ES-I3 (cell line): Measurements from ENCODE around the gene GASK1A.

Experiments used
- H3K36me3 ChIP-seq: 2 replicates; pipeline ENCODE4 v1.6.1; 2013; ENCODE audit warnings: mild to moderate bottlenecking, low read length, control low read depth, moderate library complexity; ENCODE audit not compliant: insufficient read depth
- H3K4me1 ChIP-seq: 2 replicates; pipeline ENCODE4 v1.6.1; 2013; ENCODE audit warnings: mild to moderate bottlenecking, control low read depth, low read length; ENCODE audit not compliant: insufficient read depth
- H3K9ac ChIP-seq: 2 replicates; pipeline ENCODE4 v1.6.1; 2013; ENCODE audit warnings: low read depth, mild to moderate bottlenecking, low read length, moderate library complexity
- H3K9me3 ChIP-seq: 2 replicates; pipeline ENCODE4 v1.6.1; 2013; ENCODE audit warnings: mild to moderate bottlenecking, low read length, moderate library complexity; ENCODE audit not compliant: control insufficient read depth, insufficient read depth

GASK1A gene

DNA sequence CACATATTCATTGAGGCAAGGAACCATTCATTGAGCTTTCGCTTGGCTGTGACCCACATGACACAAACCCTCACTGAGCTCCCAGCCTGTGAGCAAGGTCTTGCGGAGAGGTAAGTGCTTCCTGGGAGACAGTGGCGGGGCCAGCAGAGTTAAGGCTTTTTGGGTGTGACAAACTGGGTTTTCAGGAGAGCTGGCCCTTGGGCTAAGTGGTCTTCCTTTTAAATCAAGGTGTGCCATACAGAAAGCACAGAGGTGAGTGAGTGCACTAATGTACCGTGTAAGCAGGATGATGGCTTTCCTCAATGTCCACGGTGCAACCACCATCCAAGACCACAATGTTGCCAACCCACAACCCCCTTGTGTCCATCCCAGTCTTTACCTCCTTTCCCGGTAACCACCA, 98.2 kb downstream of the GASK1A start:
- no peaks in the 10 kb centered on the region for H3K9me3 ChIP-seq

DNA sequence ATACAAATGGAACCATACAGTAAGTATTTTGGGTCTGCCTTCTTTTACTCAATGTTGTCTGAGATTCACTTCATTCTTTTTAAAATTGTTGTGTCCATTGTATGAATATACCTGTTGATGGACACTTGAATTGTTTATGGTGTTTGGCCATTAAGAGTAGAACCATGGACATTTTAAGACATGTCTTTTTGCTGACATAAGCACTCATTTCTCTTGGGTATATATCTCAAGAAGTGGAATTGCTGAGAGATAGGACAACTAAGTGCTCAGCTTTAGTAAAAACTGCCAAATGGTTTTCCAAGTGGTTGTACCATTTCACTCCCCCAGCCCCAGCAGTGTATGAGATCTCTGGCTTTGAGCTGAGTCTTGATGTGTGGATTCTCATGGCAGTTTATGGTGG, 98.6 kb downstream of the GASK1A start:
- H3K4me1 ChIP-seq: no peaks in the 10 kb centered on the region
- H3K36me3 ChIP-seq: no peaks in the 10 kb centered on the region
- no peak overlapping the region for H3K9ac ChIP-seq
- no peaks in the 10 kb centered on the region for H3K9me3 ChIP-seq

More for the DNA sequence above, 98.2 kb downstream of the GASK1A start:
- H3K4me1 ChIP-seq: no peaks in the 10 kb centered on the region
- no peaks in the 10 kb centered on the region for H3K36me3 ChIP-seq
- H3K9ac ChIP-seq: no peak overlapping the region

DNA sequence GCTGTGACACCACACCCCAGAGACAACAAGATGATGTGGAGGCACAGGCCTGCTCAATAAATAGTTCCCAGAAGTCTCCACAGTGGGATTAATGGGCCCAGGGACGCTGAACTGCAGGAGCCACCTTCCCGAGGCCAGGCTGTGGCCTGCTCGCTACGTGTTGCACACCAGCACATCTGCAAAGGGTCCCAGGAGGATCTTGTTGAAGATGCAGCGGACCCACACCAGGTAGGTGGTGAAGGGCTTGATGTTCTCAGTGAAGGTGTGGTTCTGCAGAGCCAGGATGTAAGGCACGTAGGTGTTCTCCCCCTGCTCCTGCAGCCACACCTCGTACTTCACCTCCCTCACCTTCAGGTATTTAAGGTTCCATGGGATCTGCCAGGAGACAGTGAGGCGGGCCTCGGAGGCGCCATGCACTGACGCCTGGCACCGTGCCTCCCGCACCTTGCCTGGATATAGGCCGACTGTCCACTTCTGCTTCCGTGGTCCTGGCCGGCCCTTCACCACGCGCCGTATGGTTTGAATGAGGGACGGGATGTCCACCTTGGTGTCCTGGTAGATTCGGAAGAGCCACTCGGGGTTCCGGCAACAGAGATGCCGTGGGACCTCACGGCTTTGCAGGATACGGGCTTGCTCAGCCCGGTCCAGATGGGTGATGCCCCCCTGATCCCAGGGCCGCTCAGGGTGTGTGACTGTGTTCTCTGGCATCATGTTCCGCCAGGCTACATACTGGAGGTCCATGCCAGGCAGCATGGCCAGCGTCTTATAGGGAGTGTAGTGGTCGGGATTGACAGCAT, 100.6 kb downstream of the GASK1A start:
- Histone ChIP-seq H3K36me3 (no peaks in the 10 kb centered on the region), H3K4me1 (no peaks in the 10 kb centered on the region), H3K9me3 (no peaks in the 10 kb centered on the region), H3K9ac (no peak overlapping the region)

DNA sequence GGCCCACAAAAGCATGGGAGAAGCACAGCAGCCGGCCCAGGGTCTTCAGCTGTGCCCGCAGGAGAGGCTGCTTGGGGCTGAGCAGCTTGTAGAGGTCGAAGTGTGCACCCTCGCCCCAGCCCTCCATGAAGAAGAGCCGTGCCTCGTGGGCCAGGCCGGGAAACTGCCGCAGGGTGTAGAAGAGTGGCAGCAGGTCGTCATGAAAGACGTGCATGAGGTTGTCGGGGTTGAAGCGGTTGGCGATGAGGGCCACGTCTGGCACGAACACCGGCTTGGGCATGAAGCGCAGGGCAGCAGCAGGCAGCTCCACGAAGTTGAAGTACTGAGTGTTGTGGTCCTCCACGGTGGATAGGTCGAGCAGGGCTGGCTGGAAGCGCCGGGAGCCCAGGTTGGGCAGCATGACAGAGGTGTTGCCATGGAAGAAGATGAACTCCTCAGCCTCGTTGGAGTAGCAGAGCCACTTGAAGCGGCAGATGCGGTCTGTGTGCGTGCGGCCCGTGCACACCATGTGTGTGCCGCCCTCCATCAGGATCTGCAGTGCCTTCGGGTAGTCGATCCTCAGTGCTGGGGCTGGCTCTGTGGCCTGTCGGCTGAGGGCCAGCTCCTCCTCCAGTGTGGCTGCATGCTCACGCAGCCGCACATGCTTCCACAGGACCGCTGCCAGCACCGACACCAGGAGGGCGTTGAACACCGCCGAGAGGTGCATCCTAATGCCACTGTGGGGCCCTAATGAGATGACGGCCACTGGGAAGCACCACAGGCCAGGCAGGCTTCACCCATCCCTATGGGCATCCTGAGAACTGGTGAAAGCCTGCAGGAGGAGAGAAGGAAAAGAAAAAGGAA, 101.8 kb downstream of the GASK1A start:
- Histone ChIP-seq H3K9me3 (no peaks in the 10 kb centered on the region), H3K36me3 (no peaks in the 10 kb centered on the region), H3K9ac (no peak overlapping the region), H3K4me1 (no peaks in the 10 kb centered on the region)

DNA sequence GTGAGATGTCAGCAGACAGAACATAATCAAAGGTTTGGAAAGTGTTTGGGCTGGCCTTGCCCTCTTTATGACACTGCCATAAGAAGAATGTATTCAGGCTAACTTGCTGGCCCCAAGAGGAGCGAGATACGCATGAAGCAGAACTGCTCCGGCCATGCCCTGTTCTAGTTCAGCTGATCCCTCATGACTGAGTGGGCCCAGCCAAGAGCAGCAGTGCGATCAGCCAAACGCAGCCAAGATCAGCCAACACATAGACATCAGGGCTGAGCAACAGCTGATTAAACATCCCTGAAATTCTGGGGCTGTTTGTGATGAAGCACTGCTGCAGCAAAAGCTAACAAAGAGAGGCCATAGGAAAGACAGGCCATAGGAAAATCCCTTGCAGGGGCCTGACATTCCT, 102.7 kb downstream of the GASK1A start:
- Histone ChIP-seq H3K9ac (no peak overlapping the region), H3K9me3 (no peaks in the 10 kb centered on the region), H3K36me3 (no peaks in the 10 kb centered on the region), H3K4me1 (no peaks in the 10 kb centered on the region)

DNA sequence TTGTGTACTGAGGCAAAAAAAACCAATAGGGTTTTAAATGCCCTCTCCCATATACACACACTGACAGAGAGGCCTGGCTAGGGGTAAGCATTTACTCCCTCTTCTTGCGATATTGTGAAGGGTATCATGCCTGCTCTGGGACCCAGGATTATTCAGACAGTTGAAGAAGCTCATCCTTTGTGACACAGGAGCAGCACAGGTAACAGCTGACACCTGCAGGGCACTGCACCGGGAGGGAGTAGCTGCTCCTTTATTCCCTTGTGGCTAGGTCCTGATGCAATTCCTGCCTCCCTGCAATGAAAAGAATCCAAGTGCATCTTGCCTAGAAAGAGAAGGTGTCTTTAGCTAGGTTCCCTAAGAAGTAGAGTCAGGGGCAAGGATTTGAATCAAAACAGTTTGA, 103.3 kb downstream of the GASK1A start:
- H3K9me3 ChIP-seq: no peaks in the 10 kb centered on the region
- H3K4me1 ChIP-seq: no peaks in the 10 kb centered on the region
- H3K9ac ChIP-seq: no peak overlapping the region
- no peaks in the 10 kb centered on the region for H3K36me3 ChIP-seq

DNA sequence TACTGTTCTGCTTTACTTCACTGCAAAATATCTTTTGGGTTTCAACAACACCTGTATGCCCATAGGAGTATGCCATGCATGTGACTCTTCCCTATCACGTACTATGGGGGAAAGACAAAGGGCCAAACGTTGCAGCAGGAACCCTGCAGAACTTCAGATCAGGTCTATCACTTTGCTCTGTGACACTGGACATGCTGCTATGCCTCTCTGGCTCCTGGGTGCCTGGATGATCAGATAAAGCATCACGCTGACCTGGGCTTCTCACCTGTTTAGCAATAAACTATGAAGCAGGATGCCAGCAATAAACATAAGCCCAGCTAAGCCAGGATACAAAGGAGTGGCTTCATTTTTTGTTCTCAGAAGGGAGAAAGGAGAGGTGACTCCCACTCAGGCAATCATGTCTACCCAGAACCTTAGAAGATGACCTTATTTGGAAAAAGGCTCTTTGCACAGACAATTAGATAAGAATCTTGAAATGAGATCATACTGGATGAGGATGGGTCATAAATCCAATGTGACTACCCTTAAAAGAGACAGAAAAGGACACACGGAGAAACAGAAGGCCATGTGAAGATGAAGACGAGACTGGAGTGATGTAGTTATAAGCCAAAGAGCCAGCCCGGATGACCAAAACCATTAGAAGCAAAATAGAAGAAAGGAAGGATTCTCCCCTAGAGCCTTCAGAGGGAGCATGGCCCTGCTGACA, 107.5 kb downstream of the GASK1A start:
- no peaks in the 10 kb centered on the region for H3K36me3 ChIP-seq
- H3K4me1 ChIP-seq: no peaks in the 10 kb centered on the region
- no peaks in the 10 kb centered on the region for H3K9me3 ChIP-seq
- no peak overlapping the region for H3K9ac ChIP-seq

DNA sequence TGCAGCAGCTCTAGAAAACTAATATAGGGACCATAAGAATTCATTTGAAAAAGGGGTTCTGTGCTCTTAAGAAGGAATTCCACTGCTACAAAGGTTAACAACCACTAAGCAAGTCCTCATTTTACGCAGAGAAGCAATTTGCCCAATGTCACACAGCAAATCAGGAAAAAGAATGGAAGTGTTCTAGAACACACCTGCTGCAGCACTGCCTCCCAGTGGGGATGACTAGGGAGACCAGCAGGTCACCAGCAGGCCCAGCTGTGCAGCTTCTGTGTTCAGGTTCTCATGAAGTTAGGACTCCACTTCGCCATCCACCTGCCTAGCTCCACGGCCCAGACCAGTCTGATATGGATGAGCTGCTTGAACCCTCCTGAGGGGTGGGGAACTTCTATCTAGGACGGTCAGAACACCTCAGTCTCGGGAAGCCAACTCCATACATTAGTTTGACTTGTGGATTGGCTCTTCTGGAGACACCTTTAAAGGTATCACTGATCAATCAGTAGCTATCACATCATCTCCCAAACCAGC, 108.2 kb downstream of the GASK1A start:
- no peaks in the 10 kb centered on the region for H3K9me3 ChIP-seq
- H3K4me1 ChIP-seq: no peaks in the 10 kb centered on the region
- no peaks in the 10 kb centered on the region for H3K36me3 ChIP-seq
- no peak overlapping the region for H3K9ac ChIP-seq

DNA sequence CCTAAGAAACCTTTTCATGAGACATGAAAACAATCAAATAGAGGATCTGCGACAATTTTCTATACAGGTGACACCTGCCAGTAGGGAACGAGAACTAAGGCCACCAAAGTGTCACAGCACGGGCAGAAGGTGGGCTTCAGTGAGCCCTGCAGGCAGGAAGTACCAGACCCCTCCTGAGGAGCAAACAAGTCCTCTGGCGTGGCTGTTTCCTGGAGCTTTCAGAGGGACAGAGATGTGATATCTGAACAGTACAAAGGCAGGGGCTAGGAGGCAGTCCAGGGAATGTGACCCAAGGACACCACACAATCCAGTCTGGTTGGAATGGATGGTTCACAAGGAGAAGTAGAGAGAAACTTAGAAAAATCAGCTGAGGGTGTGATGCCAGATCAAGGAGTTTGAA, 110.0 kb downstream of the GASK1A start:
- Histone ChIP-seq H3K36me3 (no peaks in the 10 kb centered on the region), H3K9me3 (no peaks in the 10 kb centered on the region), H3K9ac (no peak overlapping the region), H3K4me1 (no peaks in the 10 kb centered on the region)

DNA sequence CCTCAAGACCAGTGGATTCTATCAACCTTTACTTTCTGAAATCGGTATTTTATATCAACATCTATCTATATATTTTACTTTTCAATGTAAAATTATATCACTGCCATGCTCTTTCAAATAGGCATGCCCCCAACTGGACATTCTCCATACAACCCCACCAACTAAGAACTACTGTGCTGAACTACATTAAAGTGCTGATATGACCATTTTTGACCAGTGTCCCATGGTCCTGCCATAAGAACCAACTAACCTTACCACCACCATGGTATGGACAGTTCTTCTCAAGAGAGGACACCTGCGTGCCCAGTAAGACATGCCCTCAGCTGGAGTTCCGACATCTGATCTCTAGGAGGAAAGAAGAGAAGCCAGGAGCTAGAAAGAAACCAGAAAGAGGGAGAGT, 111.1 kb downstream of the GASK1A start:
- Histone ChIP-seq H3K9me3 (no peaks in the 10 kb centered on the region), H3K9ac (no peak overlapping the region), H3K4me1 (no peaks in the 10 kb centered on the region), H3K36me3 (no peaks in the 10 kb centered on the region)

DNA sequence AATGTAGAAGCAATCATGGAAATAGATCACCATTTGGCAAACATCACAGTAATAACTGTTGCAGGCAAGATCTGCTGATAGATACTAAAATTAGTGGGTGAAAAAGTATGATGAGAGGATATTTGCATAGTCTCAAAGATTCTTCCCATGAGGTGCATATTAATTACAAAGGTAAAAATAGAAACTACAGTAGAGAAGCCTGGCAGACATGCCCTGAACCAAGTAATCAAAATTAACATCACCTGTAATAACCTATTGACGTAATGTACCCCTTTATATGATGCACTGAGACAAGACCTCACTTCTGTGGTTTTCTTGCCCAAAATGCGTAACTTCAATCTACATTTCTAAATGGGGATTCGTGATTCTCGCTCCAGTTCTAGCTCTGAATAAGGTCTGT, 112.4 kb downstream of the GASK1A start:
- no peaks in the 10 kb centered on the region for H3K36me3 ChIP-seq
- no peaks in the 10 kb centered on the region for H3K4me1 ChIP-seq
- H3K9ac ChIP-seq: no peak overlapping the region
- H3K9me3 ChIP-seq: no peaks in the 10 kb centered on the region

DNA sequence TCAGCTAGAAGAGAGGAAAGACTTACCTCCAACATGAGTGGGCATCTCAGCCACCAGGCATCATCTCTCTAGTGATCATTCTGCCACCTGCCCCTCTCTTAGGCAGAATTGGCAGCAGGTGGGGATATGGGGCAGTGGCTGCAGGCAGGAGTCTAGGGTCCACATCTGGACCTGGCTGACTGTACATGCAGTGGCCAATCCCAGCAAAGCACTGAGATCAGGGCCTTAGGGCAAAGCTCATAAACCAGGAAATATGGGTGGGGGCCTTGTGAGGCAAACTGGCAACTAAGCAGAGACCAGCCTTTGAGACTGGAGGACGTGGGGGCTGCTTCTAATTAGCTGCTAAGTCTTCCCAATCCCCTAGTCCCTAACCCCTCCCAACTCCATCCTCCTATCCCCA, 113.9 kb downstream of the GASK1A start:
- H3K4me1 ChIP-seq: no peaks in the 10 kb centered on the region
- no peaks in the 10 kb centered on the region for H3K9me3 ChIP-seq
- no peaks in the 10 kb centered on the region for H3K36me3 ChIP-seq
- no peak overlapping the region for H3K9ac ChIP-seq

DNA sequence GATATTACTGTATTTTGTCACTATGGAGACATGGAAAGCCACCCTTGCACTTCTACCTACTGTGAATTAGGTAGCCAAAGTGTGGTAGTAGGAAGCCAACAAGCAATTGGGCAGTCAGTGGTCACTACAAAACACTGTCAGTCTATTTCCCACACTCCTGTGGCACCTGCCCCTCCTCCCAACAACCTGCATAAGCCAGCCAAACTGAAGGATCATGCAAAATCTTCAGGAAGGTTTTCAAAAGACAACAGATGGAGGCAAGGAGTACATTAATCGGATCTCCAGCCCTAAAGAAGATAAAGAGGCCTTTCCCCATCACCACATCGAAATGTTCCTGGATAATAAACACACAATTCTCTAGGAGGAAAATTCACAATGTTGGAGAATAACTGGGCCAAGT, 114.9 kb downstream of the GASK1A start:
- Histone ChIP-seq H3K36me3 (no peaks in the 10 kb centered on the region), H3K4me1 (no peaks in the 10 kb centered on the region), H3K9me3 (no peaks in the 10 kb centered on the region), H3K9ac (no peak overlapping the region)

DNA sequence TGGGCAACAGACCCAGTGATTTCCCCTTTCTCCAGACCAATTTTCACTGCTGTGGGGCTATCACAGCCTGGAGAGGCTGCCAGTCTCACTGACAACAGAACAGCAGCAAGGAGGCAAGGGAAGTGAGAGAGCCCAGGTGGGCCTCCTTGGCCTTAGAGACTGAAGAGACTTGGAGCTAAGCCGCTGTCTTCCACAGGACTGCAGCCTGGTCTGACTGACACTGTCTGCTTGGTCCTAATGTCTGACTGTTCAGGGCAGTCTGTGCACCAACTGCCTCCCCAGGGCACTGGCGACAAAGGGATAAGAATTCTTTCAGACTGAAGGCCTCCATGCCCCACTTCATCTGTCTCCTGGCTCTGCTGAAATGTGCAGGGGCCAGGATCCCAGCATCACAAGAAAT, 115.3 kb downstream of the GASK1A start:
- Histone ChIP-seq H3K9me3 (no peaks in the 10 kb centered on the region), H3K36me3 (no peaks in the 10 kb centered on the region), H3K4me1 (no peaks in the 10 kb centered on the region), H3K9ac (no peak overlapping the region)
